Pulmonary artery endothelial cell (primary cell): ENCODE data around the gene IQCC. TPM values are rescaled to one million over a fixed set of nuclear protein-coding genes. Genes with fewer than 3 reads are reported as not detected.

Experiments
- DNase-seq: peaks from one replicate; pipeline ENCODE4 v3.0.0-alpha.2; 2011; ENCODE audit warnings: low read depth, low spot score
- total RNA-seq: library from RNA; depleted of rRNA; stranded (reverse); fragments of >200 nt; gene quantifications from 2 replicates; pipeline ENCODE4 v1.2.3, GENCODE V29; 2014

The IQCC gene
- total RNA-seq, 1 donor from 2014 or later, result 2.4 TPM

DNA sequence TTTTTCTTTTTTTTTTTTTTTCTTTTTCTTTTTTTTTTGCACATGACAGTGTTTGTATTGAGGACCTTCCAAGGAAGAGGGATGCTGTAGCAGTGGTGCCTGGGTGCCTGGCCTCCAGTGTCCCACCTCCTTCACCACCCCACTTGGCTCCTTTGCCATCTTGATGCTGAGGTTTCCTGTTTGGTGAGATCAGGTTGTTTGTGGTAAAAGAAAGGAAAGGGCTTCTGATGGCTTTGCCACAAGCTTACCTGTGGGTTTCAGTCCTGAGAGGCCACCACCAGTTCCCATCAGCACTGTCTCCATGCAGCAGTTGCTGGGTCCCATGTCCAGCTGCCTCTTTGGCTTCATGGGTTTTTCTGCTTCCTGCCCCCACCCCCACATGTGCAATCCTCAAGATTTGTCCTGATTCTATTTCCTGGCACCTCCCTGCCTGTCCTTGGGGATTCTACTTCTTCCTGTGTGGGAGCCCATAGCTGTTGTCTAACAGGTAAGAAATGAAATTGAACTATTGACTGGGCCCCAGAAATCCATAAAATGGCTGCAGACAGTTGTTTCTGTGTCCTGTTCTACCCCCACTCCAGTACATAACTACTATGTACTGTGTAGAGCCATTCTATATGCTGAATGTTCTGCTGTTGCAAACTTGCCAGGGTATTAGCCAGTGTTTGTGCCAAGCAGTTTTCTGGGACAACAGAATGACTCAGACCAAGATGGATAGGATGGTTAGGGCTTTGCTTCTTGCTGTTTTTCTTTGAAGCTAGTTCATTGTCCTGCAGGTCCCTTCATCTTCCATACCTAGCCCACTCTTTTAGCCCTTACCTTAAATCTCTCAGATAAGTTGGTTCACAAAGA lies 9.3 kb upstream of the IQCC start:
- DNase-seq, result no peak

DNA sequence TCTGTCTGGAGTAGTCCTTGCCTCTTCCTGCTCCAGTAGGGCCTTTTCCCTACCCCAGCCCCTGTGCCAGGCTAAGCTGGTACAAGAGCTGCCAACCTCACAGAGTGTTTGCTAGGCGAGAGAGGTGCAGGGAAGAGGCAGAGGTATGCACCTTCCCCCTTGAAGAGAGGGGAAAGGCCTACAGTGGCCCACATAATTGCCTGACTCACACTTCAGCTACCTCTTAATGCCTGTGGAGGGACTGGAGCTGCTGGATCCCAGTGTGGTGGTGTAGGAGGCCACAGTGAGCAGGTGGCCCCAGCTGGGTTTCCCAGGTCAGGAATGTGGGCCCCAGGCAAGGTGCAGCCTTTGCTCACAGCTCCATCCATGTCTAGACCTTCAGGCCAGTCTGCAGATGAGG lies 8.4 kb upstream of the IQCC start:
- no peak for DNase-seq

DNA sequence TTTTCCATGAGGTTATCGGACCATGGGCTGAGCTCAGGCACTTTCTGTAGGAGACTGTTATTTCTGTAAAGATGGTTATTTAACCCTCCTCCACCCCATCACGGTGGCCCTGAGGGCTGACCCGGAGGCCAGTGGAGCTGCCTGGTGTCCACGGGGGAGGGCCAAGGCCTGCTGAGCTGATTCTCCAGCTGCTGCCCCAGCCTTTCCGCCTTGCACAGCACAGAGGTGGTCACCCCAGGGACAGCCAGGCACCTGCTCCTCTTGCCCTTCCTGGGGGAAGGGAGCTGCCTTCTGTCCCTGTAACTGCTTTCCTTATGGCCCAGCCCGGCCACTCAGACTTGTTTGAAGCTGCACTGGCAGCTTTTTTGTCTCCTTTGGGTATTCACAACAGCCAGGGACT lies 7.6 kb upstream of the IQCC start:
- DNase-seq, result no peak

DNA sequence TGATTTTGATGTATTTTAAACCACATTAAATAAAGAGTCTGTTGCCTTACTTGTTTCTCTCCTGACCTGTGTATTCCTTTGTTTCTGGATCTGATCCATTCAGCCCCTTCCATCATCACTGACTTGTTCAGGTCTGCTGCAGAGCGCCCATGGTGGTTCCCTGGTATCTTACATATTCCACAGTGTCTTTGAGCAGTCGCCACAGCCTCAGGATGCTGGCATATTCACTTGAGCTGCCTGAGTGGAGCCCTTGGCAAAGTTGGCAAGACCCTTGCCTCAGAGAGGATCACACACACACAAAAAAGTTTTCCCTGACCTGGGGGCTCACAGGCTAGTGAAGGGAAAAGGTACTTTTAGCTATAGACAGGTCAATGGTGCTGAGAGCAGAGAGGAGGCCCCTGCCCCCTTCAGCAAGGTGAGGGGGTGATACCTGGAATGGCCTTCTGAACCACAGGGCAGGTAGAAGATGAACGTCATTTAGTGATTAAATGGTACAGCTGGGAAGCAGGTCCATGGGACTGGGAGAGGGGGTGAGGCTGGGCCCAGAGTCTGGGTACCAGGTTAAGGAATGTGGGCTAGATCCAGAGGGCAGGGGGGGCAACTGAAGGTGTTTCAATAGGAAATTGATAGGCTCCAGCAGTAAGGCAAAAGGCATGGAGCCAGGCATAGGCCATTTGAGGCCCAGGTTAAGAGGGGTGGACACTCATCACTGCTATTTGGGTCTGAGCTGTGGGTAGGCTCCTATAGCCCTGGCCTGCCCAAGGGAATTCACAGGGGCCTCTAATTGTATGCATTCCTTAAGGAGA lies 7.0 kb upstream of the IQCC start:
- no peak for DNase-seq

DNA sequence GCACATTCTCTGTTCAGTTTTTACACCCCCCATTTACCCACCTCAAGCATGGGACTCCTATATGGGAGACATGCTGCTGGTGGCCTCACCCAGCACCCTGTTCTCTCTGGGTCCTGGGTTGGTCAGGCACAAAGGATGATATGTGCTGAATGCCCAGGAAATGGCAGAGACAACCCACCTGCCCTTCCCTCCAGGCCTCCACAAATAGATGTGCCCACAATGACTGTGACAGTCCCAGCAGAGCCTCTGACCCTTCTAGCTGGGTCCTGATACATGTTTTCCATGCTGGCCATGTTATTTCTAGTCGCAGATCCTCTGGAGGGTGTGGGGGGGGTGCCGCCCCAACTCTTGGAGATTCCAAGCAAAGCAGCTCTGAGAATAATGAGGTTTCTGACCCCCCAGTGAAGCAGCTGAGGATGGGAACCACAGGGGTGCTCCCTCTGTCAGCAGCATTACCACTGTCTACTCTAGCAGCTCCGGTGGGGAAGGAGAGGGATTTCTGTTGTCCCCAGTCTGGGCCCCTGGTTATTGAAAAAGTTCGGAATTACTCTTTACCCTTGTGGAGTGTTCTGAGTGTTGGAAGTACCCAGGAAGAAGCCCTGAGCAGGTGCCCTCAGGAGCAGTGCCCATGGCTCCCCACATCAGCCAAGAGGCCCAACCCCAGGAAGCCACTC lies 6.3 kb upstream of the IQCC start:
- no peak for DNase-seq

DNA sequence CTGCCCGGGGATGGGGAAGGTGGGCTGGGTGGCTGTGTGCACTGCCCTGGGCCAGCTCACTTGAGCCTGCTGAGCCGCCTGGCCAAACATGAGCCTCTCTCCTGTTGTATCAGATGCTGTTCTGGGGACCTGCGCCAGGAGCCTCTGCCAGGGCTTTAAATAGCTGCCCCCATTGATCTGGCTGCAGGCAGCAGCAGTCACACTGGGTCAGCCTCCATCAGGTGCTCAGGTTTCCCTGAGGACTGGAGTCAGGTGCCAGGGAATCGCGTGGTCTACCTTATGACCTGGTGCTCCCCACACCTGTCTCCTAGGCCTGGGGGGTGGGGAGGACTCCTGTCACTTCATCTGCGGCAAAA lies 5.8 kb upstream of the IQCC start:
- DNase-seq, result no peak

DNA sequence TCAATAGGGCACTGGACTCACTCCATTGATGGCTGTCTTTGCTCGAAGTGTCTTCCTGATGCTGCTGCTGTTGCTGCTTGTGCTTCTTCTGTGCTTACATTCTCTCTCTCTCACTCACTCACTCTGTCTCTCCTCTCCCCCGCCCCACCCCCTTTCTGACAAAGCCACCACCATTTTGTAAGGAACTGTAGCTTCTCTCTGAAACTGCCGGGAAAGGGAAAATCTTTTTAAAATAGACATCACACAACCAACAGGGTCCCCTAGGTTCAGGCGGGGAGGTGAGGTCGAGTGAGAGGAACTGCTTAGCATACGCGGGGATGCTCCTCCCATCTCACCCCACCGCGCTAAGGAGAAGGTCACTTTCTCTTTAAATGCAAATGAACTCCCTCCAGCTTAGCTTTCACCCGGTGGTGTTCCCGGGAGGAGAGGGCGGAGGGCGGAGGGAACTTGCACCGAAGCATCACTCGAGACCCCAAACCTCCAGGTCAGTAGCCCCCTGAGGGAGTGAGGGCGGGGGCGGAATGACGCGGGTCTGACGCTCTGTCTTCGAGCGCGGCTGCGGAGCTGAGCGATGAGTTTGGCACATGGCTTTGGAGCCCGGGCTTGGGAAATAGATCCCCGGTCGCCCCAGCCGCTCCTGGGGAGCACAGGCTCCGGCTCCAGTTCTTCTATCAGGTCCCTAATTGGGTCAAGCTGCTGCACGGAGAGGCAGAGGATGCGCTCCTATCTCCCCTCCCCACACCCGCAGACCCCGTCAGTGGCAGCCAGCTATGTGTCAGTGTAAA lies 5.1 kb upstream of the IQCC start, which contains the start of gene CCDC28B:
Gene CCDC28B, plus strand, starts transcription at position 370 of the 785 bp plus-strand sequence. CDS start 1,341 bp downstream, outside the sequence.
- DNase-seq, result no peak

DNA sequence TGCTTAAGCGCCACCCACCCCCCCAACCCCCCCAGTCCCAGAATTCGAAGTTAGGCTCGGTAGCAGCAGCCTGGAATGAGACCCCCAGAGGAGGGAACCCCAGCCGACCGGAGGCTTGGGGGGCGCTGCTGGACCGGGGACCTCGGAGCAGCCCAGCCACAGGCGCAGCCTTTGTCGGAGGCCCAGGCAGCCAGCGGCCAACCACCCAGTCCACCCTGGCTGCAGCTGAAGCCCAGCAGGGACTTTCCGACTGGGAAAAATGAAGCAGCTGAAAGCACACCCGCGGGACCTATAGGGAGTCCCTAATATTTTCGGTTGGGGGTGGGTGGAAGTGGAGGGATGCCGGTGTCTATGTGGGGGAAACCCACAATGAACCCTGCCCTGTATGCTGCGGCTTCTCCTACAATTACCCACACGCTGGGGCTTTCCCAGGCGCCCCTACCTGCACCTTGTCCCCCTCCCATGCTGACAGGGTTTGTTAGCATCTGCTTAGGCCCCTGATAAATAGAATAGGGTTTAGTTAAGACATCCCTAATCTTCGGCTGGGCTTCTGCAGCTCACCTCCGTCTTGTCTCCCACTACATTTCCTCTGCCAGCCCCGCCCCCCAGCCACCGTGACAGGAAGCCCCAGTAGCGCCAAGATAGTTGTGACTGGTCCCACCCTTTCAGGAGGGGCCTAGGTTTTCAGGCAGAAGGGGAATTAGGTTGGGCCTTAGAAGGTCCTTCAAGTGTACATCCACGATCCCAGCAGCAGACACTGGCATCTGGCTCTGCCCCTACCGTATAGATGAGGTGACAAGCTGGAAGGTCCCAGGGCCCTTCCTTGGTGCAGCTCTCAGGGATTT lies 4.2 kb upstream of the IQCC start:
- DNase-seq, result no peak

DNA sequence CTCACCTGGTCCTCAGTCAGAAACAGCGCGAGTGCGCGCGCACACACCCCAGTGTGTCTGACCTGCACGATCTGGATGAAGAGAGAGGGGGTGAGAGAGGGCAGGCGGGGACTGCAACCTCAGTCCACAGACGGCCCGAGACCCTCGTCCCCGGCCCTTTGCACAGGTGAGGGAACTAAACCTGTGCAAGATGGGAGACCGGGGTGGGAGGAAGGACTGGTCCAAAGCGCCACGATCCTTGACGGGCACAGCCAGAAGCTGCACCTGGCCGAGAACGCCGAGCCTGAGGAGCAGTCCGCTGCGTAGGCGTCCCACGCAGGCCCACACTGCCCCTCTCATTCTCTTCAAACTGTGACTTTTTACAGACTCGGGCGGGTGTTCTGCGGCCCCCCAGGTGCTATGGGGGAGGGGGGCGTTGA lies 519 bp upstream of the IQCC start:
- no peak for DNase-seq

DNA sequence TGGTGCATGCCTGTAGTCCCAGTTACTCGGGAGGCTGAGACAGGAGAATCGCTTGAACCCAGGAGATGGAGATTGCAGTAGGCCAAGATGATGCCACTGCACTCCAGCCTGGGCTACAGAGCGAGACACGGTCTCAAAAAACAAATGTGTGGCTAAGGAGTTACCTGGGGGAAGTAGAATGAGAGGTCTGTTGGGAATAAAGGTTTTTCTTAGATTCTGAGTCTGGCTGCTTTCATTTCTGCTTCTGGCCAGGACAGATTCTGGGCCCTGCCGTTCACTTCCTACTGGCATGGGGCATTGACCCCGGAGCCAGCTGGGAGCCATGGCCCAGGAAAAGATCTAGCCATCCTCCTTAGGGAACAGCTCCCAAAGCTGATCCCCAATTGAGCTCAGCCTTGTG lies 3.0 kb downstream of the IQCC start:
- DNase-seq, result no peak

DNA sequence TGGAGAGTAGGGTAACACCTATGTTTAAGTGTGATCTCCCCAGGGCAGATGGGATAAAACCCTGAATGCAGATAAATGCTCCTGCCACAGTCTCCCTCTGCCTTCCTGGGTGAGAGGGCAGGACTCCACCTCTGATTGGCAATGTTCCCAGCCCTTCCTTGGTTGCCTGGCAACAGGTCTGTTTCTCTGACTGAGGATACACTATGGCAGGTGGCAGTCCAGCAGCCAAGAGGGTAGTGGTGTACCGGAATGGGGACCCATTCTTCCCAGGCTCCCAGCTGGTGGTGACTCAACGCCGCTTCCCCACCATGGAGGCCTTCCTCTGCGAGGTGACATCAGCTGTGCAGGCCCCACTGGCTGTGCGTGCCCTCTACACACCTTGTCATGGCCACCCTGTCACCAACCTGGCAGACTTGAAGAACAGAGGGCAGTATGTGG lies 3.4 kb downstream of the IQCC start, which contains the start of gene DCDC2B:
Gene DCDC2B, plus strand, starts transcription at position 199 of the 438 bp plus-strand sequence. Its CDS starts 5 bp downstream, at position 204.
- DNase-seq, result no peak

DNA sequence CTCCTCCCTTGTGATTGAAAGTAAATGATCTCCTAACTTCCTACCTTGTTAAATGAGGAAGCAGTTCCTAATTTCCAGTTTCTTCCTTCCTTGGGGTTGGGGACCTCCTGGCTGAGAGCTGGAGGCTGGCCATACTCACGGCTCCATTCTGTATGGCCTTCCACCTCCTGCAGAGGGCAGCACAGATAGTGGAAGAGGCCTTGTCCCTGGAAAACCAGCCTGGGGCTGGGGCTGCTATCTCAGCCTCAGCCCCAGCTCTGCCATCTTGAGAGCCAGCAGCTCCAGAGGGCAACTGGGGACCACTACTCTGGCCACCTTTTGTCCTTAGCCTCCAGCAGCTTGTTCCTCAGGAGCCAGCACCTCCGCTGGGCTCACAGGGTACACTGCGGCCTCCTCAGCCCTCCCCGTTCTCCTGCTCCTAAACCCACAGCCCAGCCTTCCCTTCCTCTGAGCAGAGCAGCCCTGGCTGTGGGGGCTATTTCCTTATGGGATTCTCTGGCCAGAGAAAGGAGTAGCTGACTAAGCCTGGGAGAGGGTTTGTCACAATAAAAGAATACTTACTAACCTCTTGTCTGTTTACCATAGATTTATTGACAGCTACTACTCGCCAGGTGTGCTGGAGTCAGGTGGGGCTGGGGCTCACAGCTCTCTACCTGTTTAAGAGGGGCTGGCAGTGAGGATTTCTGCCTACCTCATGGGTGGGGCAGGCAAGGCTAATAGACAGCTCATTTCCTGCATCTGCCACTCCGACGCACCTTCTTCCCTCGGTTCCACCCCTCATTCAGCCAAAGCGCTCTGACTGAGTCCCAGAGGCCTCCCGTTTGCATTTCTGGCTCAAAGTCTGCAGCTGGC lies 10.4 kb downstream of the IQCC start:
- peak; percentile 27 for DNase-seq

DNA sequence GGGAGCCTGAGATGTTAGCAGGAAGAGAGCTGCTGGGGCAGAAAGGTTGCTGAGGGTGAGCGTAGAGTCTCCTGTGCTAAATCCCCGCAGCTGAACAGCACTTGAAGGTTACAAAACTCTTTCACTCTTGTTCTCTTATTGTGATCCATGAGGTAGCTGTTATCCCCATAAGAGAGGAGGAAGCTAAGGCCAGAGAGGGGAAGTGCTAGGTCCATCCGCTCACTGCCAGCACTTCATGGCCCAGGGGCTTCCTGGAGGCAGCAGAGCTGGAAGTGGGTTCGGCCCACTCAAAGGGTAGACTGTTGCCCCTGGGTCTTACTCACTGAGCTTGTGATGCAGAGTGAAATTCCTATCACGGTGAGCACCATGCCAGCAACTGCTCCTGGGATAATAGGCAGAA lies 11.1 kb downstream of the IQCC start:
- DNase-seq, result no peak

DNA sequence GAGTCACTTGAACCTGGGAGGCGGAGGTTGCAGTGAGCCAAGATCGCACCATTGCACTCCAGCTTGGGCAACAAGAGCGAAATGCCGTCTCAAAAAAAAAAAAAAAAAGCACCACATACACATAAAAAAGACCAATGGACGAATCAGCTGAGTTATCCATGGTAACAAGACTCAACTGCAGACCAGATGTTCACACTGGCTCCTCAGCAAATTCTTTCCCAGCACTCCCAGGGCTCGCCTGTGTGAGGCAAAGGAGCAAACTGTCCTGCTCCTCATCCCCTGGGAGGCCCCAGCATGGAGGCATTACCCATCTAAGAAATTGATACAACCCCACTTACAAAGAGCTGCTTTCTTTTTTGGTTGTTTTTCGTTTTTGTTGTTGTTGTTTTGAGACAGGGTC lies 13.6 kb downstream of the IQCC start:
- DNase-seq, result no peak

DNA sequence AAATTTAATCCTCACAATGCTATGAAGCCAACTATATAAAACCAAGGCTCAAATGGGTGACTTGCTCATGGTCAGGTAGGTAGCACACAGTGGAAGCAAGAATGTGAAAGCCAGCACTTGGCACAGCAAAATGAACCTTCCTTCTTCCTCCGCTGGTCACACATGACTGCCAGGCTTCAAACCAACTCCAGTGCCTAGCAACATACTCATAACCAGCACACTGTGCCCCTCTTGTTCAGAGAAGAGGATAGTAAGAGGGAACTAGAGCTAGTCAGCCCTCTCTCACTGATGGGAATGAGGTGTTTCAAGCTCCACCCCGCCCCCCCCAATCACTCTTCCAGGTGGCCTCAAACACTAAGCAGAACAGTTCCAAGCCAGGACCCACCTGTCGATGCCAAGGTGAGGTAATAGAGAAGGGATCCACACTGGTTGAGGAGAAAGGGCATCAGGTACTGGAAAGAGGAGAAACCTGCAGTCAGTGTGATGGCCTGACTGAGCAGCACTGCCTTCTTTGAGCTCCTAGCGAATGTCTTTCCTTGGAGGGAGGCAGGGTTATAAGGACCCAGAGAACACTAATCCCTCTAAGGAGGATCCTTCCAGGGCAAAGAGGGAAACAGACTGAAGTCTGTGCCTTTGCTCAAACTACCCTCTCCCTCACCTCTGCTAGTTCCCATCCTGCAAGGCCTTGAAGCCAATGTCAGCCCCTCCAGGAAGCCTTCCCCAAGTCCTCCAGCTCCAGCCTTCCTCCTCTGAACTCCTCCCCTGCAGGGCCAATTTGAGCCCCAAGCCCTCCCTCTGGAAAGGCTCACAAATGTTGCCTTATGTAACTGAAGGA lies 15.5 kb downstream of the IQCC start:
- DNase-seq, result no peak

DNA sequence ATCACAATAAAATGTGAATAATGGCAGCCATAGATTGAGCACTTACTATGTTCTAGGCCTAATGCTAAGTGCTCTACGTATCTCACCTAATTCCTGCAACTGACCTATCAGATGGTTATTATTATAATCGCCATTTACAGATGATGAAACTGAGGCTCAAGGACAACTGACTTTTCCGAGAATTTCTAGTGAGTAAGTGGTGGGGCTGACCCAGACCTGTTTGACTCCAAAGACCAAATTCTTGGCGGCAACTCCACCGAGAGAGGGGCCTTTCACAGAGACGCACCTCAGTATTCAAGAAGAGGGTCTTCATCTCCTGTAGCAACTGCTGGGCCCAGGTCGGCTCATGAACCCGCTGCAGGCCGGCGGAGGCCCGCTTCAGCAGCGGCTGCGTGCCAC lies 16.1 kb downstream of the IQCC start:
- DNase-seq, result no peak

DNA sequence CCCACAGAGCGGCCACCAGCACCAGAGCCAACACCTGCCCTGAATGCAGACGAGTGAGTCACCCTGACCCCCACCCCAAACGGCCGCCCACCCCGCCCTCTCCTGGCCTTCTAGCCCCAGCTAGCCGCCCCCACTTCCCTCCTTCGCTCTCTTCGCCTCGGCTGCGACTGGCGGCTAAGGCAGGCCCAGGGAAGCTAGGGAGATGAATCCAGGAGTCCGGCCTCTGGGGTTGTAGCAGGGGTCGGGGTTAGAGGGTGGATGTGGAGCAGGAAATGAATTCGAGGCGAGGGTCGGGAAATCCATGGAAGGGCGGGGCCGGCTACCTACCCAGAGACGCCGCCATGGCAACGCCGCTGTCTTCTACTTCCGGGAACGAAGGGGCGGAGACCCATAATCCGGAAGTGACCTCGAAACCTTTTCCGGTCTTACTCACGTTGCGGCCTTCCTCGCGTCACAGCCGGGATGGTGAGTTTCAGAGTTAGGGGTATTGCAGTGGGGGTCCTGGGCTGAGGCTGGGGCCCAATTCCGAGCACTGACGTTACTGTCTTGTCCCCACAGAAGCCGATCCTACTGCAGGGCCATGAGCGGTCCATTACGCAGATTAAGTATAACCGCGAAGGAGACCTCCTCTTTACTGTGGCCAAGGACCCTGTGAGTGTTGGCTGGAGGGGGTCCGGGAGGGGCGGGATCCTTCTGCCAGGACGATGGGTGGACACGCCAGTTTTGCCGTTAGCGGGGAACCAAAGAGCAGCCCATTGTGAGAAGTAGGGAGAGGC lies 16.7 kb downstream of the IQCC start, which contains the start of the genes EIF3I and TMEM234:
Gene EIF3I, plus strand, starts transcription at position 428 of the 776 bp plus-strand sequence. Its CDS starts 35 bp downstream, at position 463.
Gene TMEM234, minus strand, starts transcription at position 374 of the 776 bp plus-strand sequence. Its CDS starts 31 bp downstream, at position 343.
- DNase-seq, result peak; percentile 77
